HG03045 (cell line): ENCODE data around the gene HPD.
"Not testable (repeated sequence)": the region's sequence is repeated elsewhere in the genome, so short reads cannot be mapped to it uniquely, and the experiment has no call there.

Experiments used
- ATAC-seq: cut with Tn5 transposase; IDR thresholded peaks from one replicate; pipeline ENCODE4 v1.9.1; 2021; ENCODE audit warnings: mild to moderate bottlenecking, moderate library complexity; ENCODE audit not compliant: unreplicated experiment

HPD gene

GRCh38 chr12:121866331-121866730 is 7.7 kb upstream of the HPD start:
- ATAC-seq, result no peak

- no peak for ATAC-seq
Observed at GRCh38 chr12:121861636-121862254, 3.1 kb upstream of the HPD start.

- not testable (repeated sequence) for ATAC-seq
Observed at GRCh38 chr12:121860699-121861098, 2.0 kb upstream of the HPD start.

- ATAC-seq, result no peak
Observed at GRCh38 chr12:121860257-121860656, 1.6 kb upstream of the HPD start.

- no peak for ATAC-seq
Observed at GRCh38 chr12:121858318-121858661, 369 bp downstream of the HPD start.

GRCh38 chr12:121857322-121858246 is 1.1 kb downstream of the HPD start:
- no peak for ATAC-seq

- ATAC-seq, result not testable (repeated sequence)
Observed at GRCh38 chr12:121852392-121852791, 6.3 kb downstream of the HPD start.

GRCh38 chr12:121849665-121850064 is 9.0 kb downstream of the HPD start:
- ATAC-seq, result no peak

- no peak for ATAC-seq
Observed at GRCh38 chr12:121849211-121849610, 9.4 kb downstream of the HPD start.

GRCh38 chr12:121845701-121846100 is 13.0 kb downstream of the HPD start:
- no peak for ATAC-seq

GRCh38 chr12:121843236-121843982 is 15.2 kb downstream of the HPD start:
- no peak for ATAC-seq

GRCh38 chr12:121839993-121840761 is 18.5 kb downstream of the HPD start:
- ATAC-seq, result no peak

- ATAC-seq, result peak; percentile 91
Observed at GRCh38 chr12:121839106-121839992, 19.3 kb downstream of the HPD start.

GRCh38 chr12:121838126-121838525 is 20.5 kb downstream of the HPD start:
- no peak for ATAC-seq

GRCh38 chr12:121837680-121838079 is 21.0 kb downstream of the HPD start:
- no peak for ATAC-seq

GRCh38 chr12:121831571-121832245 is 27.0 kb downstream of the HPD start:
- ATAC-seq, result no peak

GRCh38 chr12:121830588-121831265 is 27.9 kb downstream of the HPD start:
- ATAC-seq, result no peak

- no peak for ATAC-seq
Observed at GRCh38 chr12:121830134-121830533, 28.5 kb downstream of the HPD start.
